Measurements from ENCODE around the gene SEC23A.
"Not testable (repeated sequence)": the region's sequence is repeated elsewhere in the genome, so short reads cannot be mapped to it uniquely, and the experiment has no call there.

The SEC23A gene

GRCh38 chr14:39090548-39091111 is 12.4 kb downstream of the SEC23A start:
- no peak for DNase-seq

- no peak for DNase-seq
These were observed 15.5 kb downstream of the SEC23A start for GRCh38 chr14:39087493-39087892.

- no peak for DNase-seq
These were observed 17.1 kb downstream of the SEC23A start for GRCh38 chr14:39085933-39086332.

DNA sequence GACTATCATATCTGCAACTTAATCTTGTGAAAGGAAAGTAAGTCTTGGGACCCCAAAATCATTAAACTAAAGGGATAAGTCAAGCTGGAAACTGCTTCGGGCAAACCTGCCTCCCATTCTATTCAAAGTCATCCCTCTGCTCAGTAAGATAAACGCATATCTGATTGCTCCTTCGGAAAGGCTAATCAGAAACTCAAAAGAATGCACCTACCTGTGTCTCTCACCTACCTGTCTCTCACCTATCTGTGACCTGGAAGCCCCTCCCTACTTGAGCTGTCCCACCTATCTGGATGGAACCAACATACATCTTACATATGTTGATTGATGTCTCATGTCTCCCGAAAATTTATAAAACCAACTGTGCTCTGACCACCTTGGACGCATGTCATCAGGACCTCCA is 19.9 kb downstream of the SEC23A start:
- DNase-seq = no peak

GRCh38 chr14:39080886-39081285 is 22.1 kb downstream of the SEC23A start:
- DNase-seq = no peak

- DNase-seq = no peak
These were observed 31.9 kb downstream of the SEC23A start for GRCh38 chr14:39071096-39071495.

DNA sequence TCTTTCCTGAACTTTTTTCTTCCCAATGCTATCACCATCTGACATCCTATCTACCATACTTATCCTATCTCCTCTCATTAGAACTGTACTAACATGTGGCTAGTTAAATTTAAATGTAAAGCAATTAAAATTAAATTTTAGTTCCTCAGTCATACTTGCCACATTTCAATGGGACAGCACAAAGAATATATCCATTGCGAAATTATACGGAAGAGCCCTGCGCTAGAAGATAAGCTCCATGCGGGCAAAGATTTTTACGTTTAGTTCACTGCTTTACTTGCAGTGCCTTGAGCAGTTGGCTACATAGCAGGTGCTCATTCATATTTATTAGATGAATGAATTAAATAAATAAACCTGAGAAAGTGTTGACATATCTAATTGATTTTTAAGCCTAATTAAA is 33.1 kb downstream of the SEC23A start:
- no peak for DNase-seq

DNA sequence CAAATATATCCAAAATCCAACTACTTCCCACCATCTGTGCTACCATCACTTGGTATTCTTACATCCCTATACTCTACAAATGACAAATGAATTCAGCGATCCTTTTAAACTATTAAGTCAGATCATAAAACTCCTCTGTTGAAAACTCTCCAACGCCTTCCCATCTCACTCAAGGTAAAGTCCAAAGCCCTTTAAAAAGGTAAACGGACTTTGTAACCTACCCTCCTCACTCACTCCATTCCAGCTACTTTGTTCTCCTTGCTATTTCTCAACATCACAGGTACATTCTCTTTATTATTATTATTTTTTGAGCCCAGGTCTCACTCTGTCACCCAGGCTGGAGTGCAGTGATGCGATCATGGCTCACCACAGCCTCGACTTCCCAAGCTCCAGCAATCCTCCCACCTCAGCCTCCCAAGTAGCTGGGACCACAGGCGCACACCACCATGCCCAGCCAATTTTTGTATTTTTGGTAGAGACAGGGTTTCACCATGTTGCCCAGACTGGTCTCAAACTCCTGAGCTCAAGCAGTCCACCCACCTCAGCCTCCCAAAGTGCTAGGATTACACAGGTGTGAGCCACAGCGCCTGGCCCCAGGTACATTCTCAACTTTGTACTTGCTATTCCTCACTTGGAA is 33.7 kb downstream of the SEC23A start:
- DNase-seq = not testable (repeated sequence)

GRCh38 chr14:39060818-39061437 is 42.1 kb downstream of the SEC23A start:
- DNase-seq = no peak

DNA sequence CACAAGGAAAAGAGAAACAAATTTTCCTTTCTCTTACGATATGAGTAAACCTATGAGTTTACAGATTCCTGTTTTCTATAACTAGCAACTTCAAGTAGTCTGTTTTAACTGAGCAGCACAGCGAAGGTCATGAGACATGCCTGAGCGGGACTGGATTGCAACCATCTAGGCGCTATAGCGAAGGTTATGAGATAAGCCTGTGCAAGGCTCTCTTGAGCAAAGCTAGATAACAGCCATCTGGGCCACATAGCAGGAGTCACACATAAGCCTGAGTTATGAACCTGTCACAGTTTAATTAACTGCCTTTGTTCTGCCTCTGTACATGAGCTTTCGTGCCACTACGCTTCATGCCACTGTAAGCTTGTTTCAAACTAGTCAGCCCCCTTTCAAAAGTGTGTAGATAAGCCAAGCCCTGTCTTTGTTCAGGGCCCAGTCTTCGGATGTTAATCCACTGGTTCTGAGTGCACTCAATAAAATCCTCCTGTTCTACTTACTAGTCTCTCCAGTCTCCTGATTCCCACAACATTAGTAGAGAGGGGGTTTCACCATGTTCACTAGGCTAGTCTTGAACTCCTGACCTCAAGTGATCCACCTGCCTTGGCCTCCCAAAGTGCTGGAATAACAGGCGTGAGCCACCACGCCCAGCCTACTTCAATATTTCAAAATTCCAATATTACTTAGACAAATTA is 47.1 kb downstream of the SEC23A start:
- no peak for DNase-seq

DNA sequence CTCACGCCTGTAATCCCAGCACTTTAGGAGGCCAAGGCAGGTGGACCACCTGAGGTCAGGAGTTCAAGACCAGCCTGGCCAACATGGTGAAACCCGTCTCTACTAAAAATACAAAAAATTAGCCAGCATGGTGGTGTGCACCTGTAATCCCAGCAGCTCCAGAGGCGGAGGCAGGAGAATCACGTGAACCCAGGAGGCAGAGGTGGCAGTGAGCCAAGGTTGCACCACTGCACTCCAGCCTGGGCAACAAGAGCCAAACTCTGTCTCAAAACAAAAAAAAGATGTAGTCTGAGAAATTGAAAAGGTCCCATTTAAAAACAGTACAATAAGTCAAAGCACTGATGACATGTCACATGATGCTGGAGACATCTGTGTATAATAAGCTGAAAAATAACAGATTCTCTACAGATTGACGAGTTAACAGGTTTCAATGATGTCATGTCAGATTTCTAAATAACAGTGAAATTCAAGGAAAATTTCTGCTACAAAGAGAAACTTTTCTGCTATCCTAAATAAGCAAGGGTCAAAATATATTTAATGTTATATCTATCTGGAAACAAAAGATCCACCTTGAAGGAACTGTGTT is 50.1 kb downstream of the SEC23A start:
- not testable (repeated sequence) for DNase-seq

DNA sequence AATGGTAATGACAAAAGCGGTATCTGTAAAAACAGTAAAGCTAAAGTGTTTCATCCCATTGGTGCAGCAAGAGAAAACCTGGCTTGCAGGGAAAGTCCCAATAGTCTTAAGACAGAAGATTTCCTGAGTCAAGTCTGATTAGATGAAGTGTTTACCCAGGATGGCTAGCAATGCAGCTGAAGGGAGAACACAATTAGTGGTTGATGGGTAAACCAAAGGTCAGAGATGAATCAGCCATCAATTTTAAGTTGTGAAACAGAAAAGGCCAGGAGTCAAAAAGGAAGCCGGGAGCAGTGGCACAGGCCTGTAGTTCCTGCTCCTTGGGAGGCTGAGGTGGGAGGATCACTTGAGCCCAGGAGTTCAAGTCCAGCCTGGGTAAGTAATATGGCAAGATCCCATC is 52.6 kb downstream of the SEC23A start:
- no peak for DNase-seq

- DNase-seq = not testable (repeated sequence)
These were observed 57.1 kb downstream of the SEC23A start for GRCh38 chr14:39045889-39046288.

DNA sequence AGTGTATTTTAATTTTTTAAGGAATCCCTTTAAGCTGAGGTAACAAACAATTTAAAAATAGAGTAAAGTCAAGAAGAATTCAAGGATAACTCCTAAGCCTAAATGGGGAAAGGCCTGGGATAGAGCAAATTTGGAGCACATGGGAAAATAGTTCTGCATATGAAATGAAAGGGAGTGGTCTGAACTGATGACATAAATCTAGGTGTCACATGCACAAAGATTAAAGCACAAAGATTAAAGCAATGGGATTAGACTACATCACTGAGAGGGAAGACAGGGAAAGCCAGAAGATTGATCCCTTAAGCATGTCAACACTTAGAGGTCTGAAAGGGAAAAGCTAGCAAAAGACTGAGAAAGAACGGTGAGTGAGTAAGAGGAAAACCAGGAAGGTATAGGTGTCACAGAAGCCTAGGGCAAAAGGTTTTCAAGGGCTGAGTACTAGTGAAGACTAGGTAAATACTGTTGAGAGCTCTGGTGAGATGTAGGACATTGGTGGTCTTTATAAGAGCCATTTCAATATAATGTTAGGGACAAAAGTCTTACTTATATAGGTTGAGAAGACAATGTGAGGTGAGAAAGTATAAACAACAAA is 59.6 kb downstream of the SEC23A start:
- no peak for DNase-seq

GRCh38 chr14:39040529-39040928 is 62.5 kb downstream of the SEC23A start:
- no peak for DNase-seq

GRCh38 chr14:39038542-39038941 is 64.5 kb downstream of the SEC23A start:
- DNase-seq = no peak

DNA sequence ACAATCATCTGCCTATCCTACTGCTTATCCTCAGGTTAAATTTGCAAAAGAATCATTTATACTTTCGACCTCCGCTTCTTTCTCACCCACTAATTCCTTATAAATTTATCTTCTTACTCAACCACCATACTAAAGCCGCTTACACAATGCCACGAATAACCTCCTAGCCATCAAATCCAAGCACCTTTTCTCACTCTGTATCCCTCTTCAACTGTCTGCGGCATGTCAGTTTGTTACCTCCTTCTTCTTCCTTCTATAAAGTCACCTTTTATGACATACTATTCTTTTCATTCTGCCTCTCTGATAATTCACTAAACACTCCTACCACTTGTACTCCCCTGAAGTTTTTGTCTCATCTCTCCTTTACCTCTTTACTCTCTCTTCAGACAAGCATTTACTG is 66.3 kb downstream of the SEC23A start:
- DNase-seq = no peak

- DNase-seq = no peak
These were observed 67.7 kb downstream of the SEC23A start for GRCh38 chr14:39035336-39035735.

GRCh38 chr14:39034481-39035296 is 68.3 kb downstream of the SEC23A start:
- DNase-seq = no peak

GRCh38 chr14:39033371-39033770 is 69.7 kb downstream of the SEC23A start:
- DNase-seq = no peak

DNA sequence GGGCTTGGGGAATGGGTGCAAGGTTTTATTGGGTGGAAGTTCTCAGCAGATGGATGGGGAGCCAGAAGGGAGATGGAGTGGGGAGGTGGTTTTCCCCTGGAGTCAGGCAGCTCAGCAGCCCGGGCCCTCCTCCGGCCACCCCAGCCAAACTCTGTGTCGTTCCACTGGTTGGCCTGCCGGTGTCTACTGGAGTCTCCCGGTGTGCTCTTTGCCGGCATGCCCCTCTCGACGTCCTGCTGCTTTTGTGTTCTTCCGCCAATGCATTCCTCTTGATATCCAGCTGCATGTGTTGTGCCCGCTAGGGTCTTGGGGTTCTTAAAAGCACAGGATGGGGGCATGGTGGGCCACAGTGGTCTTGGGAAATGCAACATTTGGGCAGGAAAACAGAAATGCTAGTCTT is 72.8 kb downstream of the SEC23A start:
- no peak for DNase-seq

GRCh38 chr14:39029789-39030188 is 73.2 kb downstream of the SEC23A start:
- DNase-seq = no peak
